HepG2 (cell line): ENCODE data around the gene PTPN5. TPM values are rescaled to one million over a fixed set of nuclear protein-coding genes. Genes with fewer than 3 reads are reported as not detected.

Experiments
- E2F1 ChIP-seq: sonication (generic); formaldehyde crosslinking; IDR thresholded peaks from 2 replicates; pipeline ENCODE4 v1.5.0; 2020; ENCODE audit warnings: missing genetic modification reagents
- ERF ChIP-seq: IDR thresholded peaks from 2 replicates; pipeline ENCODE4 v1.6.1; 2018; ENCODE audit warnings: missing biosample characterization, missing genetic modification reagents
- MAFG ChIP-seq: sonication (generic); formaldehyde crosslinking; IDR thresholded peaks from 2 replicates; pipeline ENCODE4 v1.5.1; 2020; ENCODE audit warnings: mild to moderate bottlenecking, missing genetic modification reagents
- NFKB2 ChIP-seq: sonication (generic); formaldehyde crosslinking; IDR thresholded peaks from 2 replicates; pipeline ENCODE4 v1.4.0; 2020; ENCODE audit warnings: missing genetic modification reagents, borderline replicate concordance
- STAG1 ChIP-seq: sonication (generic); formaldehyde crosslinking; IDR thresholded peaks from 2 replicates; pipeline ENCODE4 v1.4.0; 2020; ENCODE audit warnings: missing genetic modification reagents
- ZBTB1 ChIP-seq: sonication (generic); formaldehyde crosslinking; IDR thresholded peaks from 2 replicates; pipeline ENCODE4 v1.4.0; 2020; ENCODE audit warnings: missing genetic modification reagents, borderline replicate concordance
- ZBTB14 ChIP-seq: sonication (generic); formaldehyde crosslinking; IDR thresholded peaks from 2 replicates; pipeline ENCODE4 v1.4.0; 2020; ENCODE audit warnings: missing genetic modification reagents
- ZBTB25 ChIP-seq: IDR thresholded peaks from 2 replicates; pipeline ENCODE4 v1.6.1; 2018; ENCODE audit warnings: missing genetic modification reagents
- ZNF383 ChIP-seq: sonication (generic); formaldehyde crosslinking; IDR thresholded peaks from 2 replicates; pipeline ENCODE4 v1.4.0; 2020; ENCODE audit warnings: missing genetic modification reagents, mild to moderate bottlenecking, borderline replicate concordance
- ZNF451 ChIP-seq: sonication (generic); formaldehyde crosslinking; IDR thresholded peaks from 2 replicates; pipeline ENCODE4 v1.5.0; 2020; ENCODE audit warnings: mild to moderate bottlenecking, missing genetic modification reagents
- ZNF660 ChIP-seq: sonication (generic); formaldehyde crosslinking; IDR thresholded peaks from 2 replicates; pipeline ENCODE4 v1.5.1; 2020; ENCODE audit warnings: mild to moderate bottlenecking, low read depth, missing genetic modification reagents, borderline replicate concordance
- ZSCAN20 ChIP-seq: sonication (generic); formaldehyde crosslinking; IDR thresholded peaks from 2 replicates; pipeline ENCODE4 v1.4.0; 2020; ENCODE audit warnings: missing genetic modification reagents, mild to moderate bottlenecking, borderline replicate concordance
- ZZZ3 ChIP-seq: sonication (generic); formaldehyde crosslinking; IDR thresholded peaks from 2 replicates; pipeline ENCODE4 v1.4.0; 2020; ENCODE audit warnings: missing genetic modification reagents, mild to moderate bottlenecking, borderline replicate concordance
- polyA plus RNA-seq, 8 experiments: library from polyadenylated mRNA; depleted of rRNA in 3 of 8; stranded (reverse) in 7 of 8; unstranded in 1 of 8; fragments of >200 nt; fragmentation: Illumina TruSeq in 4 of 8; extraction: Trizol in 4 of 8; gene quantifications; 2 replicates each; pipeline versions ENCODE4 v1.2.1 to v1.2.3, GENCODE V29; 2011 to 2016; ENCODE audit warnings: low read depth in 4 of 8, missing spikeins in 1 of 8, mixed read lengths in 1 of 8; ENCODE audit not compliant: insufficient read depth in 1 of 8
- total RNA-seq, 5 experiments: library from RNA; depleted of rRNA; stranded (reverse); fragments of >200 nt; fragmentation: Illumina TruSeq; extraction: Trizol; gene quantifications; 2 replicates each; pipeline ENCODE4 v1.2.3, GENCODE V29; 2016; ENCODE audit warnings: low read depth in 1 of 5
- TF ChIP-seq, protein P1 (sequence below): sonication (generic); formaldehyde crosslinking; conservative IDR thresholded peaks from 2 replicates; pipeline ENCODE4 v1.4.0; 2020; ENCODE audit warnings: missing genetic modification reagents
- TF ChIP-seq, protein P2 (sequence below): sonication (generic); formaldehyde crosslinking; IDR thresholded peaks from 2 replicates; pipeline ENCODE4 v1.5.0; 2020; ENCODE audit warnings: mild to moderate bottlenecking, missing genetic modification reagents, moderate library complexity
- TF ChIP-seq, protein P3 (sequence below): sonication (generic); formaldehyde crosslinking; IDR thresholded peaks from 2 replicates; pipeline ENCODE4 v1.4.0; 2020; ENCODE audit warnings: missing genetic modification reagents, borderline replicate concordance

Gene PTPN5
- total and polyA plus RNA-seq, 2 of the 13 experiments (the other 11 are each of a cell fraction or from before 2014, with no cell fraction given), result not detected

GRCh38 chr11:18727479-18728236 lies 63.9 kb downstream of the PTPN5 start (continued):
- TF ChIP-seq, protein P1, sequence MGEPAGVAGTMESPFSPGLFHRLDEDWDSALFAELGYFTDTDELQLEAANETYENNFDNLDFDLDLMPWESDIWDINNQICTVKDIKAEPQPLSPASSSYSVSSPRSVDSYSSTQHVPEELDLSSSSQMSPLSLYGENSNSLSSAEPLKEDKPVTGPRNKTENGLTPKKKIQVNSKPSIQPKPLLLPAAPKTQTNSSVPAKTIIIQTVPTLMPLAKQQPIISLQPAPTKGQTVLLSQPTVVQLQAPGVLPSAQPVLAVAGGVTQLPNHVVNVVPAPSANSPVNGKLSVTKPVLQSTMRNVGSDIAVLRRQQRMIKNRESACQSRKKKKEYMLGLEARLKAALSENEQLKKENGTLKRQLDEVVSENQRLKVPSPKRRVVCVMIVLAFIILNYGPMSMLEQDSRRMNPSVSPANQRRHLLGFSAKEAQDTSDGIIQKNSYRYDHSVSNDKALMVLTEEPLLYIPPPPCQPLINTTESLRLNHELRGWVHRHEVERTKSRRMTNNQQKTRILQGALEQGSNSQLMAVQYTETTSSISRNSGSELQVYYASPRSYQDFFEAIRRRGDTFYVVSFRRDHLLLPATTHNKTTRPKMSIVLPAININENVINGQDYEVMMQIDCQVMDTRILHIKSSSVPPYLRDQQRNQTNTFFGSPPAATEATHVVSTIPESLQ (CRISPR knock-in tag), result no peak
- TF ChIP-seq ZBTB14 (no peak), ZBTB25 (CRISPR knock-in tag) (no peak), ZNF660 (CRISPR knock-in tag) (no peak), ZNF451 (CRISPR knock-in tag) (0 out of 2 replicates have a peak, but pooled peaks have one; percentile 32), ZZZ3 (CRISPR knock-in tag) (no peak), ERF (CRISPR knock-in tag) (no peak), E2F1 (no peak), NFKB2 (no peak), ZNF383 (CRISPR knock-in tag) (no peak), STAG1 (CRISPR knock-in tag) (peak; percentile 29; the same call in 1 of the 2 replicates), MAFG (CRISPR knock-in tag) (no peak), ZBTB1 (CRISPR knock-in tag) (no peak), ZSCAN20 (CRISPR knock-in tag) (no peak)
- TF ChIP-seq, protein P2, sequence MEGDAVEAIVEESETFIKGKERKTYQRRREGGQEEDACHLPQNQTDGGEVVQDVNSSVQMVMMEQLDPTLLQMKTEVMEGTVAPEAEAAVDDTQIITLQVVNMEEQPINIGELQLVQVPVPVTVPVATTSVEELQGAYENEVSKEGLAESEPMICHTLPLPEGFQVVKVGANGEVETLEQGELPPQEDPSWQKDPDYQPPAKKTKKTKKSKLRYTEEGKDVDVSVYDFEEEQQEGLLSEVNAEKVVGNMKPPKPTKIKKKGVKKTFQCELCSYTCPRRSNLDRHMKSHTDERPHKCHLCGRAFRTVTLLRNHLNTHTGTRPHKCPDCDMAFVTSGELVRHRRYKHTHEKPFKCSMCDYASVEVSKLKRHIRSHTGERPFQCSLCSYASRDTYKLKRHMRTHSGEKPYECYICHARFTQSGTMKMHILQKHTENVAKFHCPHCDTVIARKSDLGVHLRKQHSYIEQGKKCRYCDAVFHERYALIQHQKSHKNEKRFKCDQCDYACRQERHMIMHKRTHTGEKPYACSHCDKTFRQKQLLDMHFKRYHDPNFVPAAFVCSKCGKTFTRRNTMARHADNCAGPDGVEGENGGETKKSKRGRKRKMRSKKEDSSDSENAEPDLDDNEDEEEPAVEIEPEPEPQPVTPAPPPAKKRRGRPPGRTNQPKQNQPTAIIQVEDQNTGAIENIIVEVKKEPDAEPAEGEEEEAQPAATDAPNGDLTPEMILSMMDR (CRISPR knock-in tag), result peak; percentile 79
- TF ChIP-seq, protein P3, sequence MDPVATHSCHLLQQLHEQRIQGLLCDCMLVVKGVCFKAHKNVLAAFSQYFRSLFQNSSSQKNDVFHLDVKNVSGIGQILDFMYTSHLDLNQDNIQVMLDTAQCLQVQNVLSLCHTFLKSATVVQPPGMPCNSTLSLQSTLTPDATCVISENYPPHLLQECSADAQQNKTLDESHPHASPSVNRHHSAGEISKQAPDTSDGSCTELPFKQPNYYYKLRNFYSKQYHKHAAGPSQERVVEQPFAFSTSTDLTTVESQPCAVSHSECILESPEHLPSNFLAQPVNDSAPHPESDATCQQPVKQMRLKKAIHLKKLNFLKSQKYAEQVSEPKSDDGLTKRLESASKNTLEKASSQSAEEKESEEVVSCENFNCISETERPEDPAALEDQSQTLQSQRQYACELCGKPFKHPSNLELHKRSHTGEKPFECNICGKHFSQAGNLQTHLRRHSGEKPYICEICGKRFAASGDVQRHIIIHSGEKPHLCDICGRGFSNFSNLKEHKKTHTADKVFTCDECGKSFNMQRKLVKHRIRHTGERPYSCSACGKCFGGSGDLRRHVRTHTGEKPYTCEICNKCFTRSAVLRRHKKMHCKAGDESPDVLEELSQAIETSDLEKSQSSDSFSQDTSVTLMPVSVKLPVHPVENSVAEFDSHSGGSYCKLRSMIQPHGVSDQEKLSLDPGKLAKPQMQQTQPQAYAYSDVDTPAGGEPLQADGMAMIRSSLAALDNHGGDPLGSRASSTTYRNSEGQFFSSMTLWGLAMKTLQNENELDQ (CRISPR knock-in tag), result no peak
